ENCODE data around the gene GRID1. TPM values are rescaled to one million over a fixed set of nuclear protein-coding genes. Genes with fewer than 3 reads are reported as not detected.

Gene GRID1
- total and polyA plus RNA-seq, 10 of the 15 experiments (the other 5 are each of a cell fraction or from before 2014, with no cell fraction given): 0.04 to 0.62 (median 0.08) TPM; not detected in 5

- TF ChIP-seq, protein P1, sequence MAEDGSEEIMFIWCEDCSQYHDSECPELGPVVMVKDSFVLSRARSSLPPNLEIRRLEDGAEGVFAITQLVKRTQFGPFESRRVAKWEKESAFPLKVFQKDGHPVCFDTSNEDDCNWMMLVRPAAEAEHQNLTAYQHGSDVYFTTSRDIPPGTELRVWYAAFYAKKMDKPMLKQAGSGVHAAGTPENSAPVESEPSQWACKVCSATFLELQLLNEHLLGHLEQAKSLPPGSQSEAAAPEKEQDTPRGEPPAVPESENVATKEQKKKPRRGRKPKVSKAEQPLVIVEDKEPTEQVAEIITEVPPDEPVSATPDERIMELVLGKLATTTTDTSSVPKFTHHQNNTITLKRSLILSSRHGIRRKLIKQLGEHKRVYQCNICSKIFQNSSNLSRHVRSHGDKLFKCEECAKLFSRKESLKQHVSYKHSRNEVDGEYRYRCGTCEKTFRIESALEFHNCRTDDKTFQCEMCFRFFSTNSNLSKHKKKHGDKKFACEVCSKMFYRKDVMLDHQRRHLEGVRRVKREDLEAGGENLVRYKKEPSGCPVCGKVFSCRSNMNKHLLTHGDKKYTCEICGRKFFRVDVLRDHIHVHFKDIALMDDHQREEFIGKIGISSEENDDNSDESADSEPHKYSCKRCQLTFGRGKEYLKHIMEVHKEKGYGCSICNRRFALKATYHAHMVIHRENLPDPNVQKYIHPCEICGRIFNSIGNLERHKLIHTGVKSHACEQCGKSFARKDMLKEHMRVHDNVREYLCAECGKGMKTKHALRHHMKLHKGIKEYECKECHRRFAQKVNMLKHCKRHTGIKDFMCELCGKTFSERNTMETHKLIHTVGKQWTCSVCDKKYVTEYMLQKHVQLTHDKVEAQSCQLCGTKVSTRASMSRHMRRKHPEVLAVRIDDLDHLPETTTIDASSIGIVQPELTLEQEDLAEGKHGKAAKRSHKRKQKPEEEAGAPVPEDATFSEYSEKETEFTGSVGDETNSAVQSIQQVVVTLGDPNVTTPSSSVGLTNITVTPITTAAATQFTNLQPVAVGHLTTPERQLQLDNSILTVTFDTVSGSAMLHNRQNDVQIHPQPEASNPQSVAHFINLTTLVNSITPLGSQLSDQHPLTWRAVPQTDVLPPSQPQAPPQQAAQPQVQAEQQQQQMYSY (CRISPR knock-in tag; IDR thresholded peaks at IDR 0.05): no peak
- TF ChIP-seq, protein P2, sequence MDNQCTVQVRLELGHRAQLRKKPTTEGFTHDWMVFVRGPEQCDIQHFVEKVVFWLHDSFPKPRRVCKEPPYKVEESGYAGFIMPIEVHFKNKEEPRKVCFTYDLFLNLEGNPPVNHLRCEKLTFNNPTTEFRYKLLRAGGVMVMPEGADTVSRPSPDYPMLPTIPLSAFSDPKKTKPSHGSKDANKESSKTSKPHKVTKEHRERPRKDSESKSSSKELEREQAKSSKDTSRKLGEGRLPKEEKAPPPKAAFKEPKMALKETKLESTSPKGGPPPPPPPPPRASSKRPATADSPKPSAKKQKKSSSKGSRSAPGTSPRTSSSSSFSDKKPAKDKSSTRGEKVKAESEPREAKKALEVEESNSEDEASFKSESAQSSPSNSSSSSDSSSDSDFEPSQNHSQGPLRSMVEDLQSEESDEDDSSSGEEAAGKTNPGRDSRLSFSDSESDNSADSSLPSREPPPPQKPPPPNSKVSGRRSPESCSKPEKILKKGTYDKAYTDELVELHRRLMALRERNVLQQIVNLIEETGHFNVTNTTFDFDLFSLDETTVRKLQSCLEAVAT (IDR thresholded peaks at IDR 0.05): peak; percentile 81
- peak; percentile 68 for TF ChIP-seq POLR2A (IDR thresholded peaks at IDR 0.05; ENCODE audit: low read depth, low read length)
- peak; percentile 69; the same call in 1 of the 2 replicates for TF ChIP-seq ZBED1 (IDR thresholded peaks at IDR 0.05; ENCODE audit: borderline replicate concordance)
- no peak for TF ChIP-seq ZNF622 (IDR thresholded peaks at IDR 0.05)
- TF ChIP-seq CREB1 (IDR thresholded peaks at IDR 0.05; ENCODE audit: low read depth): 0 out of 2 replicates have a peak, but pooled peaks have one; percentile 48
- TF ChIP-seq RCOR1 (conservative IDR thresholded peaks at IDR 0.05; ENCODE audit: low read depth, low read length): no peak
- no peak for TF ChIP-seq JUND (IDR thresholded peaks at IDR 0.05; ENCODE audit: low read depth, low read length)
- no peak for TF ChIP-seq HDAC2 (IDR thresholded peaks at IDR 0.05)
- peak; percentile 17 to 31; a peak in 2 of 4 replicates for TF ChIP-seq IKZF2 (IDR thresholded peaks at IDR 0.05)
- TF ChIP-seq RELB (IDR thresholded peaks at IDR 0.05; ENCODE audit: low read depth): 0 out of 2 replicates have a peak, but pooled peaks have one; percentile 12
- 0 out of 2 replicates have a peak, but pooled peaks have one; percentile 15 for TF ChIP-seq GATAD2B (conservative IDR thresholded peaks at IDR 0.05; ENCODE audit: low read depth)
- TF ChIP-seq MXI1 (IDR thresholded peaks at IDR 0.05; ENCODE audit: low read depth, low read length): peak; percentile 73
- TF ChIP-seq ATF3 (IDR thresholded peaks at IDR 0.05; ENCODE audit: borderline replicate concordance, extremely low read depth, low read depth, low read length): no peak
- TF ChIP-seq, protein P3, sequence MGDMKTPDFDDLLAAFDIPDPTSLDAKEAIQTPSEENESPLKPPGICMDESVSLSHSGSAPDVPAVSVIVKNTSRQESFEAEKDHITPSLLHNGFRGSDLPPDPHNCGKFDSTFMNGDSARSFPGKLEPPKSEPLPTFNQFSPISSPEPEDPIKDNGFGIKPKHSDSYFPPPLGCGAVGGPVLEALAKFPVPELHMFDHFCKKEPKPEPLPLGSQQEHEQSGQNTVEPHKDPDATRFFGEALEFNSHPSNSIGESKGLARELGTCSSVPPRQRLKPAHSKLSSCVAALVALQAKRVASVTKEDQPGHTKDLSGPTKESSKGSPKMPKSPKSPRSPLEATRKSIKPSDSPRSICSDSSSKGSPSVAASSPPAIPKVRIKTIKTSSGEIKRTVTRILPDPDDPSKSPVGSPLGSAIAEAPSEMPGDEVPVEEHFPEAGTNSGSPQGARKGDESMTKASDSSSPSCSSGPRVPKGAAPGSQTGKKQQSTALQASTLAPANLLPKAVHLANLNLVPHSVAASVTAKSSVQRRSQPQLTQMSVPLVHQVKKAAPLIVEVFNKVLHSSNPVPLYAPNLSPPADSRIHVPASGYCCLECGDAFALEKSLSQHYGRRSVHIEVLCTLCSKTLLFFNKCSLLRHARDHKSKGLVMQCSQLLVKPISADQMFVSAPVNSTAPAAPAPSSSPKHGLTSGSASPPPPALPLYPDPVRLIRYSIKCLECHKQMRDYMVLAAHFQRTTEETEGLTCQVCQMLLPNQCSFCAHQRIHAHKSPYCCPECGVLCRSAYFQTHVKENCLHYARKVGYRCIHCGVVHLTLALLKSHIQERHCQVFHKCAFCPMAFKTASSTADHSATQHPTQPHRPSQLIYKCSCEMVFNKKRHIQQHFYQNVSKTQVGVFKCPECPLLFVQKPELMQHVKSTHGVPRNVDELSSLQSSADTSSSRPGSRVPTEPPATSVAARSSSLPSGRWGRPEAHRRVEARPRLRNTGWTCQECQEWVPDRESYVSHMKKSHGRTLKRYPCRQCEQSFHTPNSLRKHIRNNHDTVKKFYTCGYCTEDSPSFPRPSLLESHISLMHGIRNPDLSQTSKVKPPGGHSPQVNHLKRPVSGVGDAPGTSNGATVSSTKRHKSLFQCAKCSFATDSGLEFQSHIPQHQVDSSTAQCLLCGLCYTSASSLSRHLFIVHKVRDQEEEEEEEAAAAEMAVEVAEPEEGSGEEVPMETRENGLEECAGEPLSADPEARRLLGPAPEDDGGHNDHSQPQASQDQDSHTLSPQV (IDR thresholded peaks at IDR 0.05): no peak
- peak; percentile 78 for TF ChIP-seq MEF2A (IDR thresholded peaks at IDR 0.05; ENCODE audit: insufficient read depth, low read depth, low read length)
- TF ChIP-seq IKZF1 (conservative IDR thresholded peaks at IDR 0.05): peak; percentile 53
- TF ChIP-seq POU2F2 (IDR thresholded peaks at IDR 0.05; ENCODE audit: borderline replicate concordance, low read depth, low read length): no peak
- TF ChIP-seq SMAD5 (IDR thresholded peaks at IDR 0.05; ENCODE audit: low read depth): no peak
- no peak for TF ChIP-seq BRCA1 (IDR thresholded peaks at IDR 0.05; ENCODE audit: low read depth, low read length)
Observed at GRCh38 chr10:86411281-86411841, 44.8 kb upstream of the GRID1 start (continued).
